Posterior vena cava (tissue), 2 donors: ENCODE measurements around the gene LRRC53. TPM values are rescaled to one million over a fixed set of nuclear protein-coding genes. Genes with fewer than 3 reads are reported as not detected.

Experiments
- DNase-seq: peaks from one replicate; pipeline ENCODE4 v3.0.0-alpha.2; 2020; ENCODE audit warnings: low spot score
- intact Hi-C, 2 donors: fragments of 100-400 bp; cut with DNase I; formaldehyde crosslinking; loops; one replicate each; pipeline versions ENCODE4 v1.14.1 to v1.14.2; 2022 to 2023
- long read RNA-seq, 2 donors: library from polyadenylated mRNA; unstranded; transcript quantifications; one replicate each; pipeline ENCODE4 v2.0.0, GENCODE V29; 2020 to 2021
- total RNA-seq, 2 donors: library from RNA; stranded (reverse); fragmentation: NEBNext Ultra II Directional; extraction: Animal tissue kit (Norgen Biotek cat#: 25700); gene quantifications; one replicate each; pipeline ENCODE4 v1.2.1, GENCODE V29; 2021
- donor health status: DM: yes; HTN: yes; CAD: no.
- donor health status: DM: yes; HTN: yes; CAD: no.

Gene LRRC53, protein sequence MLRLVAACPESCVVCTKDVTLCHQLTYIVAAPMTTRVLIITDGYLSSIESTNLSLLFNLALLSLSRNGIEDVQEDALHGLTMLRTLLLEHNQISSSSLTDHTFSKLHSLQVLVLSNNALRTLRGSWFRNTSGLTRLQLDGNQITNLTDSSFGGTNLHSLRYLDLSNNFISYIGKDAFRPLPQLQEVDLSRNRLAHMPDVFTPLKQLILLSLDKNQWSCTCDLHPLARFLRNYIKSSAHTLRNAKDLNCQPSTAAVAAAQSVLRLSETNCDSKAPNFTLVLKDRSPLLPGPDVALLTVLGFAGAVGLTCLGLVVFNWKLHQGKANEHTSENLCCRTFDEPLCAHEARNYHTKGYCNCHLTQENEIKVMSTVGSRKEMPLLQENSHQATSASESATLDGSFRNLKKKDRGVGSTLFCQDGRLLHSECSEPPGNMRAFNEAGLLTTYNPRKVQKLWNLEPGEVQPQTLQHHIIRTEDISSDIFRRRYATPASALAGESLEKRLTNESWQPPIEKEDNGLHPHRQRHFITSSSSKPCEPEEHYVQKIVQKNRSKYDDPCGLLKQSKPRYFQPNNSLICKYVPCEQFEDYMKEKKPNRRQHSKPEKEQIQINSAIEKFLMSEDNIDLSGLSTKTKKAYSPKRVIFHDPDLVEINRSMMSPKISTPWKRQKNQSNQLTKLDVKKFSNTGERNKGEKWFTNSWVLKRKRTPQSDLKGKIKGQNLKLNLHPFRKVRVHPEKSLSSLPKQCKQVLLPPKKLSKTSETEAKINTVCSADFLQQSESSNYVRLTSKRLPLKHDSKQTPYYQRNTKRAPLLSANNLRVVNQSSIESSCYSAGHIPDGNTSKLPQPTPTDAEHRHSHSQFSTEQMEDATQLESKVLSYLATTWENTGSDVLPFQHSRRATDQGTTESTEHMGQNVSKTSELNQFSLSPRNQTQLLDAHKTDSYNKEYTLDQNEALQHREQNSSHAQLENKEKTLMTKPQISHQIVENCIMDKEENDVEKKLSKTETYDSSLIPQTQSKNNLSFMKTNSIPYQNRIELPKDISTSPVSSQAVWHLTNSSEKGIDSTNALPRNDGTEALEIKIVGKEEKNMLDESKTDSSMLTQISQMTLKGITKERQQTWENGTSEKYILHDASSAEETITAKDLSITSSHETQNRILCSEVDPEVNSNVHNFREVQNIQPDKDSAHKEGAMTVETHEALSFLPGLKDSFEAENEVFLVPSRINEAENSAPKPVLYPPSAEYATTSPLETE
- total RNA-seq = not detected
- long read RNA-seq, donor 1 = 0 reads
- long read RNA-seq, donor 2 = 0 reads

DNA sequence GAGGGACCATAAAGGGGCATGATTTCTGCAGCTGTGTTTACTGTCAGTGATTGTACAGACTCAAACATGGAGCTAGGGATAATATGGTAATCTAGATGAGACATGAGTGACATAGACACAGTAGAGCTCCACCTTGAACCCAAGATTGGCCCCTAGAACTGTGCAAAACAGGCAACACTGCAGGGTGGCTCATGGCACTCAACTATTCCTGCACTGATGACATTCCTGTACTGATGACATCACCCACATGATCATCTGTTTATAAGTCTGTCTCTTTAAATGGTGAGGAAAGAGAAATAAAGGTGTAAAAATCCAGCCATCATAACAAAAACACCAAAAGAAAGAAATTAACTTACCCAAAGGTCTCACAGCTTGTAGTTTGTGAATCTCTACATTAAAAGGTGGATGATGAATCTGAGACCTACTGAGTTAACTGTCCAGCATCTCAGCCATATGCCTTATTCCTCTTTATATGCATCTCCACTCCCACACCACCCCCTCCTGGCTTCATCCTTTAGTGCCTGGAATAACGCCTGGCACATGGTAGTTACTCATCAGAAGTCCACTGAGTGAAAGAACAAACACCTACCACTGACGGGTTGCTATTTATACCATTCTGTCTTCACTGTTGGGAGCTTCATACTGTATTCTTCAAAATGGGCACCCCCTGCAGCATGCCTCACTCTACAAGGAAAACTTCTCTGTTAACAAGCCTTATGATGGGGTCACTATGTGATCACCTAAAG, at the start of gene LRRC53:
TSS of gene LRRC53 (minus strand) at position 442 of the 746 bp plus-strand sequence. CDS start 29,262 bp downstream, outside the sequence.
- intact Hi-C loops = no loop called here
- DNase-seq = no peak

- no peak for DNase-seq
- intact Hi-C loops = no loop called here
Measured at GRCh38 chr1:74549932-74550331, 37.5 kb upstream of the LRRC53 start.

DNA sequence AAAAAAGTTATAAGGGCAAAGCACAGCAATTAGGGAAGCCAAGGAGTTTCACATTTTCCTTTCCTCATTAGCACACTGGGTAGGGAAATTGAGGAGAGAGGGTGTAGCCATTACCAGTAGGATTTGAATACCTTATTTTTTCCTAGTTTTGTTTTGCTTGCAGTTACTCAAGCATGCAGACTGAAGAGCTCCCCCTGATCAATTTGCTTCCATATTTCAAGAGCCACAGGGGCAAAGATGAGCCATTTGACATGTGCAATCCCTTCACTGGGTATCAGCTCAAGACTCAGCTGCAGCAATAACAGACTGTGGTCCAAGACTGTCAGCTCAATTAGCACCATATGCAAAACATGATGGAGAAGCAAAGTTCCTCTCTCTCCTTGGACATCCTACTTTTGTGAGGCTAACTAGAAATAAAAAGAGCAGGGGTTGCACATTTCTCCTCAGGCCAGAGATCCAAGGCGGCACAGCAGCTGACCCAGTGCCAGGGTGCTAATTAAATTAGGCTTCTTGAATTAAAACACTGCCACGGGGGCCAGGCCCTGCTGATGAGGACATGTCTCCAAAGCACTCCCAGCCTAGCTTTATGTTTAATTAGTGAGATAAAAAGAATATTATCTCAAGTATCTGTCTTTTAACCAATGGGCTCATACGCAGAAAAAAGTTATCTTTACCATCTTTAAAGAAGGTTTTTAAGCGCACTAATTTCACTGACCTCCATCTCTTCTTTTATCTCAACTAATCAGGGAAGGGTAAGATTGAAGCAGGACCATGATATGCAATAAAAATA, 36.7 kb upstream of the LRRC53 start:
- DNase-seq = no peak
- intact Hi-C loops = no loop called here

- intact Hi-C loops = no loop called here
- DNase-seq = no peak
Measured at GRCh38 chr1:74545821-74546220, 33.4 kb upstream of the LRRC53 start.

GRCh38 chr1:74534241-74534640, 21.8 kb upstream of the LRRC53 start:
- no peak for DNase-seq
- intact Hi-C loops = no loop called here

- intact Hi-C loops = no loop called here
- no peak for DNase-seq
Measured at GRCh38 chr1:74531796-74532195, 19.4 kb upstream of the LRRC53 start.

DNA sequence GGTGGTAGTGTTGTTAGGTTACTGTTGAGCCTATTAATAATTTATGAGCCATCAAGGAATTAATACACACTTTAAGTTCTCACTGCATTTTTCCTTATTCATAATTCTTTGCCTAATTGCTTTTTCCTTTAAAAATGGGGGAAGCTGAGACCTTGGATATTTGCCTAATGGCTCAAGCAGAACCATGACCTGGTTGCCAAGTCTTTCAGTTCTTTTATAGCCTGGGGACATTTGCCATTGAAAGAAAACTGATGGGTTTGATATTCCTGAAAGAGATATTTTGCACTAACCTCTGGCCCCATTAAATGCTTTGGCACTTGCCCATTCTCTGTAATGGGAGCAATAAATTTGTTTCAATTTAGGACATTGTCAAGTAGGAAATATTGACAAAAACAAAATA, 18.5 kb upstream of the LRRC53 start:
- no peak for DNase-seq
- intact Hi-C loops = no loop called here

DNA sequence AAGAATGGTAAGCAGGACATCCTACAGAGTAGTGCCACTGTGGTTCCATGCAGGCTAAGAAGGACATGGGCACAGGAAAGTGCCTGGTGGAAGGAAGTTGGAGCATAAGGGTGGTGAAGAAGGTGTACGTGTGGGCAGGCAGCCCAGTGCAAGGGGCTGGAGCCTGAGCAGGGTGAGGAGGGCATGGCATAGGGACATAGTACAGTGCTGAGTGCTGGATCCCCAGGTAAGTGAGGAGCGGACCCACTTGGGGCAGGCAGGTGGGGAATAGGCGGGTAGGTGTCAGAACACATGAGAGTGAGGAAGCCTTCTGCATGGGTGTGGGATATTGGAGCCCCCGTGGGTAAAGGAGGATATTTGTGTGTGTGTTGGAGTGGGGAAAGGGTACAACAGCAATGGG, 15.7 kb upstream of the LRRC53 start:
- intact Hi-C loops = no loop called here
- DNase-seq = no peak

- intact Hi-C loops = no loop called here
- DNase-seq = no peak
Measured at GRCh38 chr1:74526708-74527107, 14.3 kb upstream of the LRRC53 start.

- intact Hi-C loops = no loop called here
- no peak for DNase-seq
Measured at GRCh38 chr1:74523873-74524480, 11.6 kb upstream of the LRRC53 start.

DNA sequence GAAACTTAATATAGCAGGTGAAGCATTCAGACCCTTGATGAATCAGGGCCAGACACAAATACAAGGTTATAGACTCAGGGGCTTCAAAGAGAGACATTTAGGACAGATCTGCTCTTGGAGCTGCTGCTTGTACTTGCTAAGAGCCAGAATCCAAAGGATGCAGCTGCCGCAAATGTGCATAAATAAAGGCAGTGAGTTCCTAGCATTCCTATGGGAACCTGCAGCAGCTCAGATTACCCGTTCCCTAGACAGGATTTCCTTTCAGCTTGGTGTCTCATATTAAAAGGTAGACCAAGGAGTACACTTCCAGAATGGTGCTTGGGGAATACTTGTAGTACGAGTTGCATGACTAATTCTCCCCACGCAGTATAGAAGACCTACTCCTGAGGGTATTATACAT, 9.7 kb upstream of the LRRC53 start:
- intact Hi-C loops = no loop called here
- DNase-seq = no peak

DNA sequence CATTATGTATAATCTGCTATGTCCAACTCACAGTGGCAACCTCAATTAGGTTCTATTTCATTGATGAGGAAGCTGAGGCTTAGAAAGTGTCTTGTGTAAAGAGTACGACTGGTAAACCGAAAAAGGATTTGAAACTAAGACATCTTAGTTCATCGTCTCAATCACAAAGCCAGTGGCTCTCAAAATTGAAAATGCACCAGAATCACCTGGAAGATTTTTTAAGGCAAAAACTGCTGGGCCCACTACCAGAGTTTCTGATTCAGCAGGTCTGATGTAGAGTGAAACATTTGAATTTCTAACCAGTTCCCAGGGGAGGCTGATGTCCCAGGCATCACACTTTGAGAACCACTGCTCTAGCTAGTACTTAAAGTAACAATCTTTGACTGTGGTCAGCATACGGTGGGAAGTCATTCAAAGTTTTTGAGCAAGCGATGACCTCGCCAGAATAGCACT, 5.2 kb upstream of the LRRC53 start:
- no peak for DNase-seq
- intact Hi-C loops = no loop called here

DNA sequence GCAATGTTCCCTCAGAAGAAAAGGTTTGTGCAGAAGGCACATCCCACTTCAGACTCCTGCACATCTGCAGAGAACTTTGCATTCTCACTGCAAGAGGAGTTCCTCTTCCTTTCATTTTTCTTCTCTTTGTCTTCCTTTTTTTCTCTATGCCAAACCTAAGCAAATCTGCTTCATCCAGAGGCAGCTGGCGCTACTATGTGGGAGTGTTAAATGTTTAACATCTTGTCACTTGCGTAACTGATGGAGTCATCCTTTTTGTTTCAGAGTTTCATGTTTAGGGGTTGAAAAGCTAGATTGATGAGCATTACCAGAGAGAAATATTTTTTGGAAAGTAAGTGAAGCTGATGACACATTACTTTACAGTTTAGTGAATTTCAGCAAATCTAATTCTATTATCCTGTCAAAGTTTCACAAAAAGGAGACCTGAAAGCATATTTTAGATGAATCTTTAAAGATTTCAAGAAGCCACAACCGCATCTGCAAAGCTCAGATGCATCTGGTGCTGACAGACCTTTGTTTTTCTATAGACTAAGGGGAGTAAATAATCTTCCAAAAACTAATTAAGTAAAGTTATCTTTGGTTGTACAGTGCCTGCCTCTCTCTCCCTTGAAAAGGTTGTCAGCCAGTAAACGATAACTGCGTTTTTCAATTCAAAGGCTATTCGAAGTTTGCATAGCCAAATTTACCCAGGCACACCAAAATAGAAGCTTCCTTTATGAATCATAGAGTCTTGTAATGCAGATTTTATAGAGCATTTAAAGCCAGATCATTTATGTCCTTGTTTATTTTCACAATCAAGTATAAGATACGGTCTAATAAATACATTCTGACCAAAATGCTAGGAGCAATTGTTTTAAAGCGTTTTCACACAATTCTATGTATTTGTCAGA, 1.2 kb upstream of the LRRC53 start:
- no peak for DNase-seq
- intact Hi-C loops = no loop called here

- DNase-seq = no peak
- intact Hi-C loops = no loop called here
Measured at GRCh38 chr1:74508449-74508848, 4.0 kb downstream of the LRRC53 start.

- DNase-seq = no peak
- intact Hi-C loops = no loop called here
Measured at GRCh38 chr1:74505928-74506710, 6.3 kb downstream of the LRRC53 start.

DNA sequence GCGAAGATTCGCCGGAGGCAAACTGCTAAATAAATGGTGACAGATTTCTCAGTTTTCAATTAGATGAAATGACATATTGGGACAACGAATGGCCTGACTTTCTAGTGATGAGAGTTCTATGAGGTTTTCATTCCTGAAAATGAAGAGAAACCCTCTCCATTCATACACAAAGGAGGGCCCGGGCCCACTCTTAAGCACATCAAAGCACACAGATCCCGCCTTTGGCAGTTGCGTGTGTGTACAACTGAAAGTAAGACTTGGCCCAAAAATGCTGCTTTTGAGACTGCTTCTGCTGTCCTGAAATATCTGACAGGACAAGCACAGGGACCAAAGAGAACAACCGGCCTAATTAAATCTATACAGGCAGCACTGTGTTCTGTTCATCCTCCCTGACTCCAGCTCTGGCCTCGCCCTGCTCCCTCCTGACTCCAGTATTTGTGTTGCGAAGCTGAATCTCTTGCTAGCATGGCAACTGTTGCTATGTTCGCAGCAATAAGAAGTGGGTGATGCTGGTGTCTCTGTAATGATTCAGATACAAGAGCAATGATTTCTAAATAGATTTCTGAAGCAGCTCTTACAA, 7.4 kb downstream of the LRRC53 start:
- no peak for DNase-seq
- intact Hi-C loops = no loop called here
